Measurements from ENCODE around the gene APLN. TPM values are rescaled to one million over a fixed set of nuclear protein-coding genes. Genes with fewer than 3 reads are reported as not detected.

The APLN gene
- total RNA-seq, 1 experiment from 2014 or later: not detected

Other genes with a start within 250 kb of the APLN start
- gene SMARCA1, start 131.5 kb downstream of the APLN start, total RNA-seq (2014; rRNA removed; shearing (Covaris generic); ENCODE audit: low replicate concordance): not detected in 2 replicates
- 5.5 and 8.1 TPM in 2 replicates for gene OCRL, start 114.7 kb downstream of the APLN start, total RNA-seq (2014; rRNA removed; shearing (Covaris generic); ENCODE audit: low replicate concordance)
- not detected in 2 replicates for gene XPNPEP2, start 84.0 kb upstream of the APLN start, total RNA-seq (2014; rRNA removed; shearing (Covaris generic); ENCODE audit: low replicate concordance)
- gene SASH3, start 125.0 kb upstream of the APLN start, total RNA-seq (2014; rRNA removed; shearing (Covaris generic); ENCODE audit: low replicate concordance): 63.0 and 103 TPM in 2 replicates
- 15.2 and 18.4 TPM in 2 replicates for gene ZDHHC9, start 188.9 kb upstream of the APLN start, total RNA-seq (2014; rRNA removed; shearing (Covaris generic); ENCODE audit: low replicate concordance)